Measurements from ENCODE around the gene CD109.
A peak's percentile ranks its signal among the peaks of the same experiment; 100 is the strongest.
"Not testable (repeated sequence)": the region's sequence is repeated elsewhere in the genome, so short reads cannot be mapped to it uniquely, and the experiment has no call there.

CD109 gene

DNA sequence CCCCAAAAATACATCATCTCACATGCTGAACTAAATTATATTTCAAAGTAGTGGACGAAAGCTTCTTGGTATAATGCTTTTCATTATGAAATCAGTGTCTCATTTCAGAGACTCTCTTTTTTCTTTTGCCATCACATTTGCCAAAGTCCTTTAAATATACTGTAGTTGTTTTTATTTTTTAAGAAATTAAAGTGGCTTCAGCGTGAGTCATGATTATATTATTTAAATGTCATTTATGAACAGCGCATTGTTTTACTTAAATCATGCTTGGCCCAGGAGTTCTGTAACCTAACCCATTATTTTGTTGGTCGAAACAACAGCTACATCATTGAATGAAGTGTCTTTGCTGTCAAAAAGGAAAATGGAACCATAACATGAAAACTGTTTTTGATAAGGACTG, 100.9 kb downstream of the CD109 start:
- no peak for DNase-seq

GRCh38 chr6:73797861-73798260, 101.9 kb downstream of the CD109 start:
- DNase-seq = no peak

DNA sequence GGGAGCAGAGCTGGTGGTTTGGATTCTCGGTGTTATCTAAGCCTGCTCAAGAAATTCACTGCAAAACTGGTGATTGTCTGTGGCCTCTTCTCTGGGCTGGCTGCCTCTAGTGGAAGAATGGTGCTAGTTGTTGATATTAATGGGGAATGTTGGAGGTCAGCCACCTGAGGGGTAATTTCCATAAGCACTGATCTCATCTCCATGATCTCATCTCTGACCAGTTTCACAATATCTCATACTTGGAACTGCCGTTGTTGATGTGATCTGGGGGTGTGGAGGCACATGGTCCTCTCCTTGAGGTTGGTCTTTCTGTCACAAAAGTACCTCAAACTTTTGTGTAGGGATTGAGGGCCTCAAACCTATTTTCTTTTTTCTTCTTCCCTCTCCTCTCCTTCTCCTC, 102.6 kb downstream of the CD109 start:
- no peak for DNase-seq

DNA sequence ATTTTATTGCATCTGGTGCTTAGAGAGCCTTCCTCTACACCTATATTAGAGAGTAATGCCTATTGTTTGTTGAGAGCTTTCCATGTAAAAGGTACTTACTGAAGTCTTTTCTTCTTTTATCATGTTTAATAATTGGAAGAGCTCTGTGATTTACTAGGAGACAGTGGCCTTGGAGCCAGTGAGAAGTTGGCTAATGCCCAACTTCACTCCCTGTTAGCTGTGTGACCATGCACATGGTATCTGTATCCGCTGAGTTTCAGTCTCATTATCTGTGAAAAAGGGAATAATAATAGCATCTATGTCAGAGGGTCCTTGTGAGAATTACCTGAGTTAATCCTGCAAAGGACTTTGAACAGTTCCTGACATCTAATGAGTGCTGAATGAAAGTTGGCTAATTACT, 105.0 kb downstream of the CD109 start:
- no peak for DNase-seq

DNA sequence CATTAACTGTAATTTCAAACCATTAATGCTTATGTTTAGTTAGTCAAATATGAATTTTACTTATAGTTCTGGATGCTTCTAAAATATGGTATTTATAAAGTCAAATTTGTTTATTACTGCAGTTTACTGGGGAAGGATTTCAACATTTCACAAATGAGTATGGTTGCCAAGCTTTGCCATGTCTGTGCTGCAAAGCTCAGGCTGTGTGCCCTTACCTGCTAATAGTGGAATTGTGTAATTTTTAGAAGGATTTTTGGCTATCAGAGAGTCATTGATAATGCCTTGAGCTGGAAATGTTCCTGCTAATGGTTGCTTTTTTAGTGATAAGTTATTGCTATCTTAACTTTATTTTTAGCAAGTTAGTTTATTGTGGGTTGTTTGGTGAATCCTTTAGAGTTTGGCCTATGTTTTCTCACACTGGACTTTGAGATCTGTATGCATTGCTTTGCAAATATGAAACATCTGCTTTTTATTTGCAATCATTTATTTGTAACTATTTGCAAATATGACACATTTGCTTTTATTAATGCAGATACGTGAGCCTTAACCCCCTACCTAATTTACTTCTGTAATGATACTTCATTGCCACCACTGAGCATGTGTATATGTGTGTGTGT, 105.8 kb downstream of the CD109 start:
- DNase-seq = no peak

GRCh38 chr6:73802366-73802765, 106.4 kb downstream of the CD109 start:
- no peak for DNase-seq

DNA sequence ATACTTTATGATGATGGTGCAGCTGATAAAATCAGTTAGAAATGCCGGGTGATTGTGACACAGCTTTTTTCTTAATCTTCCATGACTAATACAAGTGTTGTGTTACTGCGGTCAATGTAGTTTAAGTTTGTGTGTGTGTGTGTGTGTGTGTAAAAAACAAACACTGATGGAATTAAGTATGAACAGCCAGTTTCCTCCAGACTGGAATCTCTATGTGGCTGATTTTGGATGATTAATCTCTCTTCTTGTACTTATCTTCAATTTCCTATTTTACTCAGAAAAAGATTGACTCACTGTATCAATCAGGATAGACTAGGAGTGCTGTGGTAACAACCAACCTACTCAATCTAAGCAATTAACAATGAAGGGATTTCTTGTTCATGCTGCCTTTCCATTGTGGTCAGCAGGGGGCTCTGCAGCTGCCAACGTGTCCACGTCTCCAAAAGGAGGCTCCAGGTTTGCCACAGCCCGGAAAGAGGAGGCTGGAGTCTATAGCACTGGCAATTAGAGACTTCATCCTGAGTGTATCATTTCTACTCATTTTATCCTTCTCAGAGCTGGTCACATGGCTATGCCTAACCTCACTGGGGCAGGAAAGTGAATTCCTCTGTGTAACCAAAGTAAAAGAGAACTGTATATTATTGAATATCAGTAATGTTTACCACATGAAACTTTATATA, 107.7 kb downstream of the CD109 start:
- peak; percentile 8 to 48 for DNase-seq

- DNase-seq = not testable (repeated sequence)
Measured at GRCh38 chr6:73805221-73805620, 109.2 kb downstream of the CD109 start.

DNA sequence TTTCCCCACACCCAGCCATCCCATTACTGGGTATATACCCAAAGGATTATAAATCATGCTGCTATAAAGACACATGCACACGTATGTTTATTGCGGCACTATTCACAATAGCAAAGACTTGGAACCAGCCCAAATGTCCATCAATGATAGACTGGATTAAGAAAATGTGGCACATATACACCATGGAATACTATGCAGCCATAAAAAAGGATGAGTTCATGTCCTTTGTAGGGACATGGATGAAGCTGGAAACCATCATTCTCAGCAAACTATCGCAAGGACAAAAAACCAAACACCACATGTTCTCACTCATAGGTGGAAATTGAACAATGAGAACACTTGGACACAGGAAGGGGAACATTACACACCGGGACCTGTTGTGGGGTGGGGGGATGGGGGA, 110.0 kb downstream of the CD109 start:
- not testable (repeated sequence) for DNase-seq

- DNase-seq = no peak
Measured at GRCh38 chr6:73811706-73812105, 115.7 kb downstream of the CD109 start.

DNA sequence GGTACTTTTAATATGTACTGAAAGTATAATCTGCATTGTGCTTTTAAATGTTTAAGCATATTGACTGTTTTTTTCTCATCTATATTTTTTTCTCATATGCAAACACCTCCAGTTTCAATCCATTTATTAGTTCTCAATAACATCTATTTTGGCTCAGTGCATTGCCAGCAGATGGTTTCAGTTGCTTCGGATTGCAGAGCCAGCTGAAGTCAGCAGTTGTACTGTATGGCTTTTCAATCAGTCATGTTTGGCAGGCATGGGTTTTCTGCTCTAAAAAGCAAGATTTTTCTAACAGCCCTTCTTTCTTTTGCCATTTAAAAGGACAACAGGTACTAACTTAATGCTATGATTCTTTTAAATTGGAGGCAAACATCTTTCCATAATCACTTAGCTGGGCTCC, 121.2 kb downstream of the CD109 start:
- DNase-seq = no peak

DNA sequence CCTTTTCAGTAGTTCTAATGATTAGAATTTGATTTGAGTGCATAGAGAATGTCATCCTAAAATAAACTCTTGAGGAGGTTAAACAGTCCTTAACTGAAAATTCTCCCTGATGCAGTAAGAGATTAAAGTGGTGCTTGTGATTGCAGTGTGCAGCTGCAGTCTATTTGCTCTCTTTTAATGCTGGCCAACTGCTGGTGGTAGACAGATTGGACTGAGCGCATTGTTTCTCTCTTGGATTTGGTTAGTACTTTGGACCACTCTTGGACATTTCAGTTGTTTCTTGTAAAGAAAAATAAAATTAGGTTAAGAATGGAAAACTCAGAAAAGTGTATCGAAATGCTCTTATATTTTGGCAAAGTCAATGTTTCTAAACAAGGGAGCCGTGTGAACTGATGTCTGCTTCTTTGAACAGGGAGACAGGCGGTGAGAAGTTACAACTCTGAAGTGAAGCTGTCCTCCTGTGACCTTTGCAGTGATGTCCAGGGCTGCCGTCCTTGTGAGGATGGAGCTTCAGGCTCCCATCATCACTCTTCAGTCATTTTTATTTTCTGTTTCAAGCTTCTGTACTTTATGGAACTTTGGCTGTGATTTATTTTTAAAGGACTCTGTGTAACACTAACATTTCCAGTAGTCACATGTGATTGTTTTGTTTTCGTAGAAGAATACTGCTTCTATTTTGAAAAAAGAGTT, 127.2 kb downstream of the CD109 start:
- DNase-seq = peak; percentile 71 to 74

- peak in 1 of 2 experiments; percentile 41 for DNase-seq
Measured at GRCh38 chr6:73823832-73824231, 127.8 kb downstream of the CD109 start.

DNA sequence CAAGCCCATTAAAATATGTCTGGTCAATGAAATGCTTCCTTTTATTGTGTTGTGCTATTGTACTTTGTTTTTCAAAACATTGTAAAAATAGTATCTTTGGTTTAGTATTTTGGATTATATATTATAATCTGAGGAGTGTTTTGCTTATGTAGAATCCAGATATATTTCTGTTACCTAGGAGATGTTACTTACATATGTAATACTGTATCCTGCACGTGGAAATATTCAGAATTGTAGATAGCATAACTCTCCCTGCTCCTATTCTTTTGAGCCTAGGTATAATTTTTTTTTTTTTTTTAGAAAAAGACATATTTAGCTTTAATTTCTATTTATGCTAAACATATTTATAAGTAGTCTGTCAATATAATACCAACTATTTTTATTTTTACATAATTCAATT, 130.6 kb downstream of the CD109 start:
- no peak for DNase-seq

GRCh38 chr6:73830119-73830518, 134.1 kb downstream of the CD109 start:
- no peak for DNase-seq

DNA sequence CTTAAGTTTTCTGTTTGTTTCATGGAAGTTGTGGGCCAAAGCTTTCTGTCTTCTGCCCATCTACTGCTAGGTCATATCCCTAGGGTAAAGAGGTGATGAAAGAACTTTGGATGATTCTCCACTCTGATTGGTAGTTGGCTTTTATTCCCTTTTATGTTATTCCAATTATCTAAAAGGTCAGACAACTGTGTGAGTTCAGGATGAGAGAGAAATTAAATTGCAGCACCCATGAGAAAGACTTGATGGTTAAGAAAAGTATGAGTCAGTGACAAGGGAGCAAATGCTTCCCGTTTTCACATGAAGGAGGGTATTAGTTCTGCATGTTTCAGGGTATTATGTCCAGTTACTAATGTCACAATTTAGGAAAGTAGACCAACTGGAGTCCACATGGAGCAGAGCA, 136.3 kb downstream of the CD109 start:
- DNase-seq = no peak

DNA sequence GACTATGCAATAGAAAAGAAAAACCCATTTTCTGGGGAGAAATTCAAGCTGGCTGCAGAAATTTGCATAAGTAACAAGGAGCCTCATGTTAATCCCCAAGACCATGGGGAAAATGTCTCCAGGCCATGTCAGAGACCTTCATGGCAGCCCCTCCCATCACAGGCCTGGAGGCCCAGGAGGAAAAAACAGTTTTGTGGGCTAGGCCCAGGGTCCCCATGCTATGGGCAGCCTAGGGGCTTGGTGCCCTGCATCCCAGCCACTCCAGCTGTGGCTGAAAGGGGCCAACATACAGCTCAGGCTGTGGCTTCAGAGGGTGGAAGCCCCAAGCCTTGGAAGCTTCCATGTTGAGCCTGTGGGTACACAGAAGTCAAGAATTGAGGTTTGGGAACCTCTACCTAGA, 148.7 kb downstream of the CD109 start:
- DNase-seq = not testable (repeated sequence)

GRCh38 chr6:73851048-73851447, 155.0 kb downstream of the CD109 start:
- not testable (repeated sequence) for DNase-seq

DNA sequence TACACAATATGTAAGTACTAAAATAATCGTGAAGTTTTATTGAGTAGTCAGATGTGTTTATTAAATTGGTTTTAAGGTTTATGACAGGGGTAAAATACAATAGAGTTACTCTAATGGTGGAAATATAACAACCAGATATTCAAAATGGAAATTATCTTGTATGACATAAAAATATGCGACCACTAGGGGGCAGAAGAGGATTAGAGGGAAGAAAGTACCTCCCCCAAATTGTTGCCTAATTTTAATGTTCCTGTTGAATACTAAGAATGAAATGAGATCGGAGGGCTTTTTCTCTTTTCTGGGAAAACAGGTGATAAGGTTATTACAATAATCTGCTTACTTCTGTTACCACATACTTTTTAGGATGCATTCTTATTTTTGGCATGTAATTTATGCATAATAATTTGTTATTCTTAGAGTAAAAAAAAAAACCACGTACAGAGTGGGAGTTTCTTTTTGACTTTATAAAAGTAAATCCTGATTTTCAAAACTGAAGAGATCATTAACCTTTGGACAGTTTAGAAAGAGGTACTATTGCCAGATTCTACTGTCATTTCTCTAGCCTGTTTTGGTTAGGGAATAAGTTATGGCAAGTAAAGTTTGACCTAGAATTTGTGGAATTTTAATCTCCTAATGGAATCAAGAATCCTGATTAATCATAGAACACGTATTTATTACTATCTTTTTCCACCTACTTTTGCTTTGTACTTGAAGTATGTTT, 159.2 kb downstream of the CD109 start:
- peak; percentile 29 to 39 for DNase-seq

DNA sequence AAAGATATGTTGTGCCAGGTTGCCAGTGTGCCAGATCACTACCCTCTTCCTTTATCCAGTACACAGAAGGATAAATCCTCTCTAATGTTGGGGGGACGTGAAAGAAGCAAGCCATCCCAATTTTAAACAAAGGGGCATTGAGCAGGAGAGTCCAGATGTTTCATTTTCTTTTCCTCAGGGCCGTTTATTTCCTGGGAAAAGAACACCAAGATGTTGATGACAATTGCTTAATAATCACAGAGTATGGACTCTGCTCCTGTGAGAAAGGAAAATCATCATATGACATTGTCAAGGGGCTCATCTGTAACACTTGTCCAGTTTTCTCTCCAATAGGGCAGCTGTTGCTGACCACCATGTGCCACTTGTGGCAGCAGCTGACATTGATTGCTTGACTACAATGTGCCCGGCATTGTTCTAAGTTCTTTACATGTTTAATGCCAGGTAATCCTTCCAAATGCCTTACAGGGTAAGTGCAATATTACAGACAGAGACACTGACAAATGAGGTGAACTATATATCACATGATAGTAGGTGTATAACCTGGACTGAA, 161.4 kb downstream of the CD109 start:
- no peak for DNase-seq

- no peak for DNase-seq
Measured at GRCh38 chr6:73858376-73858775, 162.4 kb downstream of the CD109 start.

DNA sequence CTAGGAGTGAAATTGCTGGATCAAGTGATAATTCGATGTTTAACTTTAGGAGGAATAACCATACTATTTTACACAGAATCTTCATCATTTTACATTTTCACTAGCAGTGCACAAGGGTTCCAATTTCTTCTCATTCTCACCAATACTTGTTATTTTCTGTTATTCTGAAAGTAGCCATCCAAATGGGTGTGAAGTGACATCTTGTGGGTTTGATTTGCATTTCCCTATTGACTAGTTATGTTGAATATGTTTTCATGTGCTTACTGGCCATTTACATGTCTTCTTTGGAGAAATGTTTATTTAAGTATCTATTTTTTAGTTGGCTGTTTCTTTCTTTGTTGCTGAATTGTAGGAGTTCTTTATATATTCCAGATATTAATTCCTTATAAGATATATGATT, 164.3 kb downstream of the CD109 start:
- DNase-seq = no peak

DNA sequence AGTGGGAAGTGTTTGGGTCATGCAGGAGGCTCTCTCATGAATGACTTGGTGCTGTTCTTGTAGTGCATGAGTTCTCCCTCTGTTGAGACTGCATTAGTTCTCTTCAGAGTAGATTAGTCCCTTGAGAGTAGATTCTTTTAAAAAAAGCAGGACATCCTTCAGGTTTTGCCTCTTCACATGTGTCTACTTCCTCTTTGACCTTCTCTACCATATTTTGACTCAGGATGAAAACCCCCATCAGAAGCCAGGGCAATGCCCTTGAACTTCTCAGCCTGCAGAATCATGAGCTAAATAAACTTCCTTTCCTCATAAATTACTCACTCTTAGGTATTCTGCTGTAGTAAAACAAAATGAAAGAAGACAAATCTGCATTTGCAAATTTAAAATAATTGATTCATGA, 170.3 kb downstream of the CD109 start:
- no peak for DNase-seq
